C4-2B (cell line): ENCODE results near the gene SLC2A10.

Experiments used
- H3K27ac ChIP-seq: fragments of 450-650 bp; 2 replicates; pipeline ENCODE4 v1.5.1; 2017
- CTCF ChIP-seq: fragments of 450-650 bp; conservative IDR thresholded peaks from 2 replicates; pipeline ENCODE4 v1.5.1; 2017; ENCODE audit warnings: mild to moderate bottlenecking
- ZFX ChIP-seq: fragments of 450-650 bp; IDR thresholded peaks from 2 replicates; pipeline ENCODE4 v1.6.1; 2017

SLC2A10 gene

GRCh38 chr20:46683939-46684750 is 25.3 kb upstream of the SLC2A10 start:
- no peak for TF ChIP-seq CTCF
- TF ChIP-seq ZFX, result no peak
- H3K27ac ChIP-seq, result peak overlapping the region; percentile 76

- TF ChIP-seq ZFX (no peak), CTCF (no peak)
- peak overlapping the region; percentile 98 for H3K27ac ChIP-seq
These were observed 21.0 kb upstream of the SLC2A10 start for GRCh38 chr20:46688151-46689081.

GRCh38 chr20:46689082-46689753 is 20.2 kb upstream of the SLC2A10 start, which contains the start of gene TP53RK:
TSS of gene TP53RK (minus strand) at chr20:46689444. CDS start at chr20:46689414, 30 bp downstream.
- TF ChIP-seq CTCF (no peak; the same call in 1 of the 2 replicates), ZFX (peak; percentile 96)

GRCh38 chr20:46689754-46690085 is 19.7 kb upstream of the SLC2A10 start:
- TF ChIP-seq ZFX, result no peak
- TF ChIP-seq CTCF, result no peak
- H3K27ac ChIP-seq, result peak overlapping the region; percentile 98

More at GRCh38 chr20:46689082-46689753, 20.2 kb upstream of the SLC2A10 start, which contains the start of gene TP53RK:
- H3K27ac ChIP-seq, result peak within 1 kb of the TSS; percentile 98

GRCh38 chr20:46690219-46691106 is 19.0 kb upstream of the SLC2A10 start:
- peak overlapping the region; percentile 98; the same call in 1 of the 2 replicates for H3K27ac ChIP-seq
- TF ChIP-seq CTCF, result no peak
- no peak for TF ChIP-seq ZFX

GRCh38 chr20:46691196-46691595 is 18.3 kb upstream of the SLC2A10 start:
- H3K27ac ChIP-seq, result no peak overlapping the region
- TF ChIP-seq CTCF (no peak), ZFX (no peak)
